ENCODE measurements around the gene VAMP4.

Gene VAMP4

DNA sequence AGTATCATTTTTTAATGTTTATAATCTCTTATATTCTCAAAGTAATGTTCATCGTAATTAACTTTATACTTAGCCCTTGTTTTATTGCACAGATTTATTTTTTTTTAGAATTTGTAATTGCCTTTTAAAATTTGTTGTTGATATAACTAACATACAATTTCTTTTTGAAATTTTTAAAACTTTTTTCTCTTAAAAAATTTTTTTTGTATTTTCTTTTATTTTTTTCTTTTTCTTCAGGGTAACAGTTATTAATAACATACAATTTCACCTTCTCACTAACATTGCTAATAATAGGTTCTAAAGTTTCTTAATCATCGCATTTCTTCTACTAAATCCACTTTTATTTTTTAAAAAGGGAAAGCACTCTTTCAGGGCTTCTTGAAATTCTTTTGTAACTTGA lies 11.3 kb upstream of the VAMP4 start:
- ATAC-seq, result no peak
- no peak for TF ChIP-seq TCF4 (CRISPR knock-in tag; IDR thresholded peaks at IDR 0.05; ENCODE audit: borderline replicate concordance)

- TF ChIP-seq ARNTL (CRISPR knock-in tag; IDR thresholded peaks at IDR 0.05; ENCODE audit: borderline replicate concordance, low read depth) (no peak), RARB (CRISPR knock-in tag; IDR thresholded peaks at IDR 0.05) (no peak), ZNF8 (CRISPR knock-in tag; IDR thresholded peaks at IDR 0.05) (no peak), TOX (CRISPR knock-in tag; IDR thresholded peaks at IDR 0.05; ENCODE audit: borderline replicate concordance) (no peak), ESRRG (CRISPR knock-in tag; IDR thresholded peaks at IDR 0.05) (no peak), ZC3H10 (CRISPR knock-in tag; IDR thresholded peaks at IDR 0.05) (no peak), PPARA (CRISPR knock-in tag; IDR thresholded peaks at IDR 0.05; ENCODE audit: borderline replicate concordance) (no peak), ISL1 (CRISPR knock-in tag; IDR thresholded peaks at IDR 0.05) (no peak), TSHZ2 (CRISPR knock-in tag; IDR thresholded peaks at IDR 0.05) (no peak), CSRNP3 (CRISPR knock-in tag; IDR thresholded peaks at IDR 0.05) (no peak), ZNF70 (CRISPR knock-in tag; IDR thresholded peaks at IDR 0.05) (no peak), SNAI2 (CRISPR knock-in tag; IDR thresholded peaks at IDR 0.05) (no peak), TCF4 (CRISPR knock-in tag; IDR thresholded peaks at IDR 0.05; ENCODE audit: borderline replicate concordance) (no peak), GLIS3 (CRISPR knock-in tag; IDR thresholded peaks at IDR 0.05) (no peak), OSR1 (CRISPR knock-in tag; IDR thresholded peaks at IDR 0.05) (no peak), CSDC2 (CRISPR knock-in tag; IDR thresholded peaks at IDR 0.05) (no peak)
- TF ChIP-seq, protein P1, sequence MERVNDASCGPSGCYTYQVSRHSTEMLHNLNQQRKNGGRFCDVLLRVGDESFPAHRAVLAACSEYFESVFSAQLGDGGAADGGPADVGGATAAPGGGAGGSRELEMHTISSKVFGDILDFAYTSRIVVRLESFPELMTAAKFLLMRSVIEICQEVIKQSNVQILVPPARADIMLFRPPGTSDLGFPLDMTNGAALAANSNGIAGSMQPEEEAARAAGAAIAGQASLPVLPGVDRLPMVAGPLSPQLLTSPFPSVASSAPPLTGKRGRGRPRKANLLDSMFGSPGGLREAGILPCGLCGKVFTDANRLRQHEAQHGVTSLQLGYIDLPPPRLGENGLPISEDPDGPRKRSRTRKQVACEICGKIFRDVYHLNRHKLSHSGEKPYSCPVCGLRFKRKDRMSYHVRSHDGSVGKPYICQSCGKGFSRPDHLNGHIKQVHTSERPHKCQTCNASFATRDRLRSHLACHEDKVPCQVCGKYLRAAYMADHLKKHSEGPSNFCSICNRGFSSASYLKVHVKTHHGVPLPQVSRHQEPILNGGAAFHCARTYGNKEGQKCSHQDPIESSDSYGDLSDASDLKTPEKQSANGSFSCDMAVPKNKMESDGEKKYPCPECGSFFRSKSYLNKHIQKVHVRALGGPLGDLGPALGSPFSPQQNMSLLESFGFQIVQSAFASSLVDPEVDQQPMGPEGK (CRISPR knock-in tag; IDR thresholded peaks at IDR 0.05; ENCODE audit: borderline replicate concordance), result no peak
- TF ChIP-seq, protein P2, sequence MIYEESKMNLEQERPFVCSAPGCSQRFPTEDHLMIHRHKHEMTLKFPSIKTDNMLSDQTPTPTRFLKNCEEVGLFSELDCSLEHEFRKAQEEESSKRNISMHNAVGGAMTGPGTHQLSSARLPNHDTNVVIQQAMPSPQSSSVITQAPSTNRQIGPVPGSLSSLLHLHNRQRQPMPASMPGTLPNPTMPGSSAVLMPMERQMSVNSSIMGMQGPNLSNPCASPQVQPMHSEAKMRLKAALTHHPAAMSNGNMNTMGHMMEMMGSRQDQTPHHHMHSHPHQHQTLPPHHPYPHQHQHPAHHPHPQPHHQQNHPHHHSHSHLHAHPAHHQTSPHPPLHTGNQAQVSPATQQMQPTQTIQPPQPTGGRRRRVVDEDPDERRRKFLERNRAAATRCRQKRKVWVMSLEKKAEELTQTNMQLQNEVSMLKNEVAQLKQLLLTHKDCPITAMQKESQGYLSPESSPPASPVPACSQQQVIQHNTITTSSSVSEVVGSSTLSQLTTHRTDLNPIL (CRISPR knock-in tag; IDR thresholded peaks at IDR 0.05; ENCODE audit: low read depth), result no peak
- no peak for ATAC-seq
These were observed 9.4 kb upstream of the VAMP4 start for GRCh38 chr1:171751221-171751620.

DNA sequence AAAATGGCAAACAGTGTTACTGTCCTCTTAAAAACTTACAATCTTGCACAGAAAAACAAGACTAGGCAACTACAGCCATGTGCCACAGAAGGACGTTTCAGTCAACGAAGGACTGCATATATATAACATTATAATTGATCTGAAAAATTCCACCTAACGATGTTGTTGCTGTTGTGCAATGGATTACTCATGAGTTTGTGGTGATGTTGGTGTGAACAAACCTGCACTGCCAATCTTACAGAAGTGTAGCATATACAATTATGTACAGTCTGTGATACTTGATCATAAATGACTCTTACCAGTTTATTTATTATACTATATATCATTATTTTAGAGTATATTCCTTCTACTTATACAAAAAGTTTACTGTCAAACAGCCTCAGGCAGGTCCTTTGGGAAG lies 6.8 kb upstream of the VAMP4 start:
- no peak for TF ChIP-seq ZNF565 (CRISPR knock-in tag; conservative IDR thresholded peaks at IDR 0.05; ENCODE audit: low read depth)
- TF ChIP-seq ZC3H10 (CRISPR knock-in tag; IDR thresholded peaks at IDR 0.05), result no peak
- TF ChIP-seq GLIS3 (CRISPR knock-in tag; IDR thresholded peaks at IDR 0.05), result no peak
- TF ChIP-seq OSR1 (CRISPR knock-in tag; IDR thresholded peaks at IDR 0.05), result no peak
- TF ChIP-seq RARB (CRISPR knock-in tag; IDR thresholded peaks at IDR 0.05), result no peak
- TF ChIP-seq ESRRG (CRISPR knock-in tag; IDR thresholded peaks at IDR 0.05), result no peak
- TF ChIP-seq ZNF8 (CRISPR knock-in tag; IDR thresholded peaks at IDR 0.05), result no peak
- TF ChIP-seq, protein P2 (CRISPR knock-in tag; IDR thresholded peaks at IDR 0.05; ENCODE audit: low read depth), result no peak
- TF ChIP-seq TOX (CRISPR knock-in tag; IDR thresholded peaks at IDR 0.05; ENCODE audit: borderline replicate concordance), result no peak
- TF ChIP-seq, protein P1 (CRISPR knock-in tag; IDR thresholded peaks at IDR 0.05; ENCODE audit: borderline replicate concordance), result no peak
- TF ChIP-seq CSRNP3 (CRISPR knock-in tag; IDR thresholded peaks at IDR 0.05), result no peak
- TF ChIP-seq TSHZ2 (CRISPR knock-in tag; IDR thresholded peaks at IDR 0.05), result no peak
- TF ChIP-seq ZFP30 (CRISPR knock-in tag; IDR thresholded peaks at IDR 0.05), result no peak
- ATAC-seq, result no peak
